Tibial artery (tissue), 4 donors: ENCODE results near the gene FAM156A.
A peak's percentile ranks its signal among the peaks of the same experiment; 100 is the strongest.
"Not testable (repeated sequence)": the region's sequence is repeated elsewhere in the genome, so short reads cannot be mapped to it uniquely, and the experiment has no call there.

Experiments used
- DNase-seq, 2 donors: peaks; one replicate each; pipeline ENCODE4 v3.0.0-alpha.2; 2019
- H3K27ac ChIP-seq, 2 donors: fragments of 200-600 bp; sonication (generic) in 1 of 2; 1 replicate in 1 of 2; 2 replicates in 1 of 2; pipeline ENCODE4 v1.5.1; 2018 to 2019; ENCODE audit warnings: mild to moderate bottlenecking in 1 of 2
- H3K27me3 ChIP-seq, 2 donors: fragments of 200-600 bp; sonication (generic) in 1 of 2; one replicate each; pipeline versions ENCODE4 v1.5.1 to v1.6.0; 2016 to 2019
- H3K36me3 ChIP-seq, 3 donors: fragments of 200-600 bp; sonication (generic) in 2 of 3; one replicate each; pipeline ENCODE4 v1.5.1; 2016 to 2019; ENCODE audit warnings: mild to moderate bottlenecking in 2 of 3
- H3K4me1 ChIP-seq, 4 donors: fragments of 200-600 bp; sonication (generic) in 2 of 4; 1 replicate in 3 of 4; 2 replicates in 1 of 4; pipeline ENCODE4 v1.5.1; 2016 to 2019
- H3K4me3 ChIP-seq, 2 donors: fragments of 200-600 bp; sonication (generic) in 1 of 2; 1 replicate in 1 of 2; 2 replicates in 1 of 2; pipeline ENCODE4 v1.5.1; 2018 to 2019; ENCODE audit warnings: mild to moderate bottlenecking in 2 of 2
- H3K9me3 ChIP-seq, 3 donors: fragments of 200-600 bp; sonication (generic) in 1 of 3; one replicate each; pipeline ENCODE4 v1.5.1; 2016 to 2019
- intact Hi-C: fragments of 100-400 bp; cut with DNase I; formaldehyde crosslinking; loops from one replicate; pipeline ENCODE4 v1.15.0; 2023; ENCODE audit warnings: low total_unique reads

The FAM156A gene

GRCh38 chrX:52966993-52967738 lies 8.8 kb upstream of the FAM156A start:
- H3K4me3 ChIP-seq, H3K36me3 ChIP-seq, H3K4me1 ChIP-seq, DNase-seq, intact Hi-C loops, H3K27ac ChIP-seq, H3K27me3 ChIP-seq, H3K9me3 ChIP-seq: not testable (repeated sequence)

GRCh38 chrX:52958961-52959360 lies 643 bp upstream of the FAM156A start:
- intact Hi-C loops, DNase-seq, H3K27me3 ChIP-seq: not testable (repeated sequence)

GRCh38 chrX:52949884-52950283 lies 8.4 kb downstream of the FAM156A start:
- not testable (repeated sequence) for H3K27me3 ChIP-seq

More at GRCh38 chrX:52958961-52959360, 643 bp upstream of the FAM156A start:
- H3K27ac ChIP-seq, H3K4me1 ChIP-seq, H3K36me3 ChIP-seq, H3K9me3 ChIP-seq, H3K4me3 ChIP-seq: not testable (repeated sequence)

GRCh38 chrX:52949325-52949724 lies 9.0 kb downstream of the FAM156A start:
- DNase-seq, H3K4me1 ChIP-seq, intact Hi-C loops, H3K4me3 ChIP-seq, H3K27ac ChIP-seq, H3K9me3 ChIP-seq, H3K27me3 ChIP-seq, H3K36me3 ChIP-seq: not testable (repeated sequence)

More at GRCh38 chrX:52949884-52950283, 8.4 kb downstream of the FAM156A start:
- intact Hi-C loops, H3K36me3 ChIP-seq, H3K27ac ChIP-seq, H3K4me1 ChIP-seq, DNase-seq, H3K9me3 ChIP-seq, H3K4me3 ChIP-seq: not testable (repeated sequence)

GRCh38 chrX:52948265-52948664 lies 10.1 kb downstream of the FAM156A start:
- H3K36me3 ChIP-seq, H3K27me3 ChIP-seq, DNase-seq, H3K4me3 ChIP-seq, H3K4me1 ChIP-seq, H3K9me3 ChIP-seq, H3K27ac ChIP-seq, intact Hi-C loops: not testable (repeated sequence)

- H3K9me3 ChIP-seq, intact Hi-C loops, H3K4me1 ChIP-seq, DNase-seq, H3K27ac ChIP-seq, H3K4me3 ChIP-seq, H3K27me3 ChIP-seq, H3K36me3 ChIP-seq: not testable (repeated sequence)
Observed at GRCh38 chrX:52947501-52947900, 10.8 kb downstream of the FAM156A start.

- DNase-seq, H3K4me1 ChIP-seq, H3K36me3 ChIP-seq, intact Hi-C loops, H3K9me3 ChIP-seq, H3K27ac ChIP-seq, H3K4me3 ChIP-seq, H3K27me3 ChIP-seq: not testable (repeated sequence)
Observed at GRCh38 chrX:52945838-52946494, 12.4 kb downstream of the FAM156A start.

GRCh38 chrX:52941728-52942127 lies 16.6 kb downstream of the FAM156A start:
- H3K27ac ChIP-seq, H3K9me3 ChIP-seq, intact Hi-C loops, H3K27me3 ChIP-seq, DNase-seq, H3K4me3 ChIP-seq, H3K4me1 ChIP-seq, H3K36me3 ChIP-seq: not testable (repeated sequence)

GRCh38 chrX:52940704-52941103 lies 17.6 kb downstream of the FAM156A start:
- H3K4me1 ChIP-seq, H3K9me3 ChIP-seq, H3K27me3 ChIP-seq, H3K36me3 ChIP-seq, H3K4me3 ChIP-seq, DNase-seq, H3K27ac ChIP-seq, intact Hi-C loops: not testable (repeated sequence)

- H3K27me3 ChIP-seq, DNase-seq, intact Hi-C loops: not testable (repeated sequence)
Observed at GRCh38 chrX:52935470-52935784, 22.9 kb downstream of the FAM156A start.

More at GRCh38 chrX:52935470-52935784, 22.9 kb downstream of the FAM156A start:
- H3K36me3 ChIP-seq, H3K9me3 ChIP-seq, H3K4me1 ChIP-seq: not testable (repeated sequence)
- peak overlapping the region; percentile 59 to 67 for H3K4me3 ChIP-seq
- peak overlapping the region; percentile 90 to 97 for H3K27ac ChIP-seq
